22Rv1 (cell line): ENCODE results near the gene SIX1.

Experiments used
- ZFX ChIP-seq: fragments of 450-650 bp; IDR thresholded peaks from 2 replicates; pipeline ENCODE4 v1.6.1; 2017; ENCODE audit warnings: antibody characterized with exemption, borderline replicate concordance
- TF ChIP-seq, protein P1 (sequence below): fragments of 450-650 bp; IDR thresholded peaks from 2 replicates; pipeline ENCODE4 v1.5.1; 2017; ENCODE audit warnings: mild to moderate bottlenecking

DNA sequence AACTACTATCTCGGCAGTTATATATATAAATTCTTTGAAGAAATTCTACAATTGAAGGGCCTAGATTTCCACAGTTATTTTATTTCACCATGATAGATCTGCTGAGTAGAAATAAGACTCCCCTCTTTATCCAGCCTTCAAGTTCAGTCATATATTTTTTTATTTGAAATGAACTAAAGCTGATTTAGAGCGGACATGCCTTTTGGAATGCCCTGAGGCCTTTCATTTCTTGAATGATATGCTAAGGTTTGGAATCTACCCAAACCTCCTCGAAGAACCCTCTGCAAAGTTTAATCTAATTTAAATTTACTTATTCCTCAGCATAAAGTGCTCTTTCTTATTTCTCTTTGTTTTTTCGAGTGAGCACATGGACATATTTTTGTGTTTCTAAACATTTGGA, 15.1 kb downstream of the SIX1 start:
- TF ChIP-seq, protein P1, sequence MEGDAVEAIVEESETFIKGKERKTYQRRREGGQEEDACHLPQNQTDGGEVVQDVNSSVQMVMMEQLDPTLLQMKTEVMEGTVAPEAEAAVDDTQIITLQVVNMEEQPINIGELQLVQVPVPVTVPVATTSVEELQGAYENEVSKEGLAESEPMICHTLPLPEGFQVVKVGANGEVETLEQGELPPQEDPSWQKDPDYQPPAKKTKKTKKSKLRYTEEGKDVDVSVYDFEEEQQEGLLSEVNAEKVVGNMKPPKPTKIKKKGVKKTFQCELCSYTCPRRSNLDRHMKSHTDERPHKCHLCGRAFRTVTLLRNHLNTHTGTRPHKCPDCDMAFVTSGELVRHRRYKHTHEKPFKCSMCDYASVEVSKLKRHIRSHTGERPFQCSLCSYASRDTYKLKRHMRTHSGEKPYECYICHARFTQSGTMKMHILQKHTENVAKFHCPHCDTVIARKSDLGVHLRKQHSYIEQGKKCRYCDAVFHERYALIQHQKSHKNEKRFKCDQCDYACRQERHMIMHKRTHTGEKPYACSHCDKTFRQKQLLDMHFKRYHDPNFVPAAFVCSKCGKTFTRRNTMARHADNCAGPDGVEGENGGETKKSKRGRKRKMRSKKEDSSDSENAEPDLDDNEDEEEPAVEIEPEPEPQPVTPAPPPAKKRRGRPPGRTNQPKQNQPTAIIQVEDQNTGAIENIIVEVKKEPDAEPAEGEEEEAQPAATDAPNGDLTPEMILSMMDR = no peak
- no peak for TF ChIP-seq ZFX
